B cell (primary cell): Measurements from ENCODE around the gene FLCN.

Experiments used
- CTCF ChIP-seq: fragments of 200-600 bp; IDR thresholded peaks from one replicate; pipeline ENCODE4 v1.8.0; 2022; ENCODE audit warnings: antibody characterized with exemption, mild to moderate bottlenecking
- EZH2 ChIP-seq: IDR thresholded peaks from 2 replicates; pipeline ENCODE4 v1.6.1; 2012; ENCODE audit warnings: borderline replicate concordance, low read depth, mild to moderate bottlenecking, moderate library complexity, low read length; ENCODE audit not compliant: insufficient read depth, poor library complexity, severe bottlenecking

- TF ChIP-seq CTCF (no peak), EZH2 (no peak)
Measured at GRCh38 chr17:17205368-17206123, 31.4 kb downstream of the FLCN start.
